B cell (primary cell): Measurements from ENCODE around the gene ESR1. TPM values are rescaled to one million over a fixed set of nuclear protein-coding genes. Genes with fewer than 3 reads are reported as not detected.

Source experiments
- ATAC-seq: fragments of 200-7000 bp; cut with Tn5 transposase; one replicate; pipeline ENCODE4 v1.10.0; 2021; ENCODE audit warnings: low read depth, mild to moderate bottlenecking, moderate number of reproducible peaks, moderate library complexity
- CTCF ChIA-PET: fragments of 350-600 bp; sonication (Branson Sonifier 250); formaldehyde crosslinking; loops from one replicate; lab custom pipeline; 2021; ENCODE audit warnings: antibody characterized with exemption, inconsistent platforms; lab: Charles Lee
- POLR2A ChIA-PET: fragments of 350-600 bp; sonication (Branson Sonifier 250); formaldehyde crosslinking; loops from one replicate; lab custom pipeline; 2021; ENCODE audit warnings: antibody characterized with exemption; lab: Charles Lee
- DNase-seq: peaks from one replicate; pipeline ENCODE4 v3.0.0; 2013
- H2AFZ ChIP-seq: 2 replicates; pipeline ENCODE4 v1.6.1; 2012; ENCODE audit warnings: mild to moderate bottlenecking, low read depth, low read length; ENCODE audit not compliant: insufficient read depth, poor library complexity, severe bottlenecking
- H3K27ac ChIP-seq, 2 donors: 1 replicate in 1 of 2; 2 replicates in 1 of 2; pipeline ENCODE4 v1.5.1; 2012 to 2013; ENCODE audit warnings: low read length in 2 of 2, mild to moderate bottlenecking in 2 of 2, moderate library complexity in 1 of 2
- H3K27me3 ChIP-seq, 4 experiments: fragments of 200-600 bp in 1 of 4; sonication (generic) in 1 of 4; replicated peaks in 1 of 4; 1 replicate in 2 of 4; 2 replicates in 2 of 4; pipeline versions ENCODE4 v1.6.1 to v1.7.0; 2013 to 2016; ENCODE audit warnings: low read length in 3 of 4, mild to moderate bottlenecking in 2 of 4, mixed read lengths in 1 of 4, moderate library complexity in 1 of 4; ENCODE audit not compliant: insufficient read depth in 4 of 4, control insufficient read depth in 3 of 4; ENCODE audit errors: control extremely low read depth in 1 of 4
- H3K36me3 ChIP-seq, 2 experiments: replicated peaks in 1 of 2; 1 replicate in 1 of 2; 2 replicates in 1 of 2; pipeline versions ENCODE4 v1.6.1 to v1.7.1; 2013; ENCODE audit warnings: low read length in 1 of 2; ENCODE audit not compliant: insufficient read depth in 2 of 2, control insufficient read depth in 1 of 2; ENCODE audit errors: control extremely low read depth in 1 of 2, extremely low read depth in 1 of 2
- H3K4me1 ChIP-seq, 2 donors: fragments of 200-600 bp in 1 of 2; sonication (generic) in 1 of 2; 1 replicate in 1 of 2; 2 replicates in 1 of 2; pipeline versions ENCODE4 v1.5.1 to v1.6.1; 2013 to 2017; ENCODE audit warnings: low read length in 2 of 2; ENCODE audit not compliant: control insufficient read depth in 2 of 2, insufficient read depth in 2 of 2
- H3K4me2 ChIP-seq: replicated peaks from 2 replicates; pipeline ENCODE3; 2012; ENCODE audit warnings: mild to moderate bottlenecking, low read depth, low read length; ENCODE audit not compliant: poor library complexity, severe bottlenecking
- H3K4me3 ChIP-seq, 5 experiments: fragments of 200-600 bp in 1 of 5; sonication (generic) in 1 of 5; 1 replicate in 3 of 5; 2 replicates in 2 of 5; pipeline versions ENCODE4 v1.5.1 to v1.7.0; 2011 to 2016; ENCODE audit warnings: low read length in 4 of 5, mild to moderate bottlenecking in 4 of 5, low read depth in 2 of 5, control low read depth in 1 of 5, moderate library complexity in 1 of 5; ENCODE audit not compliant: insufficient read depth in 1 of 5; ENCODE audit errors: control extremely low read depth in 1 of 5, extremely low read depth in 1 of 5
- H3K79me2 ChIP-seq: fragments of 200-600 bp; sonication (generic); one replicate; pipeline ENCODE4 v1.6.0; 2016; ENCODE audit warnings: low read length; ENCODE audit not compliant: control insufficient read depth, insufficient read depth
- H3K9ac ChIP-seq: fragments of 200-600 bp; sonication (generic); 2 replicates; pipeline ENCODE4 v1.6.1; 2017; ENCODE audit warnings: mild to moderate bottlenecking, low read length, moderate library complexity
- H3K9me3 ChIP-seq, 3 donors: one replicate each; pipeline versions ENCODE4 v1.6.1 to v1.7.1; 2013; ENCODE audit warnings: low read length in 2 of 3; ENCODE audit not compliant: control insufficient read depth in 2 of 3, insufficient read depth in 1 of 3; ENCODE audit errors: control extremely low read depth in 1 of 3
- H4K20me1 ChIP-seq: 2 replicates; pipeline ENCODE4 v1.6.0; 2012; ENCODE audit warnings: mild to moderate bottlenecking, low read length; ENCODE audit not compliant: insufficient read depth, control insufficient read depth, poor library complexity, severe bottlenecking
- H3K27ac Mint-ChIP-seq: one replicate; pipeline ENCODE4 v1.8.0; 2021; ENCODE audit warnings: mixed read lengths
- H3K27me3 Mint-ChIP-seq: one replicate; pipeline ENCODE4 v1.8.0; 2021; ENCODE audit warnings: mixed read lengths
- H3K4me1 Mint-ChIP-seq: one replicate; pipeline ENCODE4 v1.8.0; 2021; ENCODE audit warnings: mixed read lengths
- H3K4me3 Mint-ChIP-seq: one replicate; pipeline ENCODE4 v1.8.0; 2021; ENCODE audit warnings: mixed read lengths
- H3K9me3 Mint-ChIP-seq: one replicate; pipeline ENCODE4 v1.8.0; 2022; ENCODE audit warnings: mixed read lengths; ENCODE audit not compliant: insufficient read depth
- EZH2 ChIP-seq: IDR thresholded peaks from 2 replicates; pipeline ENCODE4 v1.6.1; 2012; ENCODE audit warnings: borderline replicate concordance, low read depth, mild to moderate bottlenecking, moderate library complexity, low read length; ENCODE audit not compliant: insufficient read depth, poor library complexity, severe bottlenecking
- WGBS: methylation state at CpG from one replicate; pipeline ENCODE4 v1.1.5; 2013; ENCODE audit warnings: missing lambda C conversion rate; ENCODE audit not compliant: insufficient coverage; 5-methylcytosine and 5-hydroxymethylcytosine counted together
- intact Hi-C: fragments of 100-400 bp; cut with micrococcal nuclease; formaldehyde crosslinking; loops from one replicate; pipeline ENCODE4 v1.10.0; 2022
- polyA plus RNA-seq: library from polyadenylated mRNA; depleted of rRNA; stranded (reverse); fragments of >200 nt; gene quantifications from 2 replicates; pipeline ENCODE4 v1.2.3, GENCODE V29; 2012
- total RNA-seq, 2 donors: library from RNA; stranded (reverse); fragments of 120-200 nt in 1 of 2; gene quantifications; 1 replicate in 1 of 2; 2 replicates in 1 of 2; pipeline versions ENCODE4 v1.2.3 to v1.2.4, GENCODE V29; 2013 to 2022
- TF ChIP-seq, protein P1 (sequence below): fragments of 200-600 bp; IDR thresholded peaks from one replicate; pipeline ENCODE4 v1.8.0; 2022; ENCODE audit warnings: antibody characterized with exemption, mild to moderate bottlenecking

ESR1 gene
- total and polyA plus RNA-seq, 2 donors (not counting 1 experiment from before 2014, with no cell fraction given) = 0.46 to 5.9 TPM

DNA sequence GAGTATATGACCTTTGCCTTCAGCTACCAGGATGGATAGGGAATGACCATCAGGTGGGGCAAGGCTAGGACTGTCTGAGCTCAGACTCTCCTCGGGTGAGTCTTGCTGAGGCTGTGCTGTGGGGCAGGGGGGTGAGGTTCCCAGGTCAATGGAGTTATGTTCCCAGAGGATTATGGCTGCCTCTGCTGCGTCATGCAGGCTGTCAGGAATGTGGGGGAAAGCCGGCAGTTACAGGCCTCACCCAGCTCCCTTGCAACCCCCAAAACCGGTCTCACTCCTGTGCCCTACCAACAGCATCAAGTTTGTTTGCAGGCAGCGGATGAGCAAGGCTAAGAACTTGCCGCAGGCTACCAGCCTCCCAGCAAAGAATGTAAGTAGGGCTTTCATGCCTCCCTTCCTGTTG lies 93.5 kb downstream of the ESR1 start:
- no peaks in the 10 kb centered on the region for H3K4me1 ChIP-seq
- H4K20me1 ChIP-seq = no peaks in the 10 kb centered on the region
- ATAC-seq = no peak
- H2AFZ ChIP-seq = no peak overlapping the region
- Mint-ChIP-seq H3K27ac (no peak overlapping the region), H3K4me1 (no peaks in the 10 kb centered on the region), H3K9me3 (peaks cover 5% of the 10 kb centered on the region), H3K4me3 (no peak overlapping the region), H3K27me3 (no peaks in the 10 kb centered on the region)
- no peak overlapping the region for H3K4me2 ChIP-seq
- ChIA-PET CTCF (no interaction called here), POLR2A (no interaction called here)
- intact Hi-C loops = no loop called here
- H3K9me3 ChIP-seq = peaks cover 0 to 10% (median 0%) of the 10 kb centered on the region in 3 donors
- no peaks in the 10 kb centered on the region for H3K79me2 ChIP-seq
- TF ChIP-seq EZH2 = no peak
- TF ChIP-seq, protein P1, sequence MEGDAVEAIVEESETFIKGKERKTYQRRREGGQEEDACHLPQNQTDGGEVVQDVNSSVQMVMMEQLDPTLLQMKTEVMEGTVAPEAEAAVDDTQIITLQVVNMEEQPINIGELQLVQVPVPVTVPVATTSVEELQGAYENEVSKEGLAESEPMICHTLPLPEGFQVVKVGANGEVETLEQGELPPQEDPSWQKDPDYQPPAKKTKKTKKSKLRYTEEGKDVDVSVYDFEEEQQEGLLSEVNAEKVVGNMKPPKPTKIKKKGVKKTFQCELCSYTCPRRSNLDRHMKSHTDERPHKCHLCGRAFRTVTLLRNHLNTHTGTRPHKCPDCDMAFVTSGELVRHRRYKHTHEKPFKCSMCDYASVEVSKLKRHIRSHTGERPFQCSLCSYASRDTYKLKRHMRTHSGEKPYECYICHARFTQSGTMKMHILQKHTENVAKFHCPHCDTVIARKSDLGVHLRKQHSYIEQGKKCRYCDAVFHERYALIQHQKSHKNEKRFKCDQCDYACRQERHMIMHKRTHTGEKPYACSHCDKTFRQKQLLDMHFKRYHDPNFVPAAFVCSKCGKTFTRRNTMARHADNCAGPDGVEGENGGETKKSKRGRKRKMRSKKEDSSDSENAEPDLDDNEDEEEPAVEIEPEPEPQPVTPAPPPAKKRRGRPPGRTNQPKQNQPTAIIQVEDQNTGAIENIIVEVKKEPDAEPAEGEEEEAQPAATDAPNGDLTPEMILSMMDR = no peak
- DNase-seq = no peak
- no peaks in the 10 kb centered on the region for H3K27me3 ChIP-seq
- H3K36me3 ChIP-seq = no peaks in the 10 kb centered on the region
- no peak overlapping the region for H3K27ac ChIP-seq
- 100% methylated on average over 5 of the region's 6 CpGs for WGBS
- no peak overlapping the region for H3K4me3 ChIP-seq
- no peak overlapping the region for H3K9ac ChIP-seq

DNA sequence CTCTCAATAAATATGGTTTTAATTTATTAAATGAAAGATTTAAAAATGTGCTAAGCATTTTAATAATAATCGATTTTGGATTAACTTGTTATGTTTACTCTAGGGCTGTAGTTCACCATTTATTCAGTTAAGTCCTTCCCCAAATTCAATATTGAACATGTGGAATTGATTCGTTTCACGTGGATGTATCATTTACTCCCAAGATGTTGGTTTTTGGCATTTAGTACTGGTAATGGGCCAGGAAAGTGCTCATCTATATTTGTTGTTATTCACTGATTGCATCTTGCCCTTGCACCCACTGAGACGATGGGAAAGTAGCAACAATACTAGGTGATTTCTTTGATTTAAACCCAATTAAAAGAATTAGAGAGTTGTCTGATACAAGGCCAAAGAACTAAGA lies 97.1 kb downstream of the ESR1 start:
- no peaks in the 10 kb centered on the region for H3K4me1 ChIP-seq
- H3K79me2 ChIP-seq = no peaks in the 10 kb centered on the region
- ChIA-PET POLR2A (no interaction called here), CTCF (no interaction called here)
- Mint-ChIP-seq H3K4me1 (no peaks in the 10 kb centered on the region), H3K27me3 (no peaks in the 10 kb centered on the region), H3K9me3 (peaks cover 5% of the 10 kb centered on the region), H3K27ac (no peak overlapping the region), H3K4me3 (no peak overlapping the region)
- ATAC-seq (no peak), DNase-seq (no peak)
- WGBS = no CpG with 5 or more reads among the region's 4 CpGs
- H3K27me3 ChIP-seq = no peaks in the 10 kb centered on the region
- no peak overlapping the region for H3K27ac ChIP-seq
- no peak overlapping the region for H3K4me3 ChIP-seq
- H3K36me3 ChIP-seq = no peaks in the 10 kb centered on the region
- TF ChIP-seq, protein P1 = no peak
- no peak overlapping the region for H2AFZ ChIP-seq
- H3K9me3 ChIP-seq = peaks cover 0 to 10% (median 0%) of the 10 kb centered on the region in 3 donors
- intact Hi-C loops = no loop called here
- no peak overlapping the region for H3K9ac ChIP-seq
- H4K20me1 ChIP-seq = no peaks in the 10 kb centered on the region
- H3K4me2 ChIP-seq = no peak overlapping the region
